PC-9 (cell line): ENCODE data around the gene MBNL2. TPM values are rescaled to one million over a fixed set of nuclear protein-coding genes. Genes with fewer than 3 reads are reported as not detected.

Experiments used
- BruUV-seq: library from RNA; stranded (reverse); fragments of 400-500 nt; replicated peaks from 2 replicates; lab custom pipeline; 2021; lab: Mats Ljungman, UMichigan
- CTCF ChIA-PET: fragments of 300-600 bp; sonication (Branson Sonifier 250); formaldehyde crosslinking; loops from one replicate; lab custom pipeline; 2022; ENCODE audit warnings: antibody characterized with exemption; lab: Charles Lee
- POLR2A ChIA-PET: fragments of 300-600 bp; sonication (Branson Sonifier 250); formaldehyde crosslinking; loops from one replicate; lab custom pipeline; 2022; ENCODE audit warnings: antibody characterized with exemption; ENCODE audit not compliant: unreplicated experiment; lab: Charles Lee
- DNase-seq, 2 experiments: peaks; one replicate each; pipeline versions ENCODE4 v3.0.0 to v3.0.0-alpha.2; 2015 to 2022; ENCODE audit warnings: mixed read lengths in 1 of 2
- H2AFZ ChIP-seq: fragments of 200-600 bp; sonication (generic); 2 replicates; pipeline ENCODE4 v1.8.1; 2017; ENCODE audit warnings: antibody characterized with exemption
- H3F3A ChIP-seq: fragments of 200-600 bp; sonication (generic); 2 replicates; pipeline ENCODE4 v1.8.1; 2017; ENCODE audit warnings: antibody characterized with exemption, mild to moderate bottlenecking, low read depth; ENCODE audit not compliant: insufficient read depth
- H3K27ac ChIP-seq: fragments of 200-600 bp; sonication (generic); 2 replicates; pipeline ENCODE4 v1.6.1; 2016; ENCODE audit warnings: mixed run types
- H3K27me3 ChIP-seq: fragments of 200-600 bp; sonication (generic); 2 replicates; pipeline ENCODE4 v1.6.1; 2016; ENCODE audit warnings: low read depth, mixed run types; ENCODE audit not compliant: insufficient read depth
- H3K36me3 ChIP-seq: fragments of 200-600 bp; sonication (generic); 2 replicates; pipeline ENCODE4 v1.6.1; 2016; ENCODE audit warnings: low read depth, mixed run types
- H3K4me1 ChIP-seq: fragments of 200-600 bp; sonication (generic); replicated peaks from 2 replicates; pipeline ENCODE4 v1.6.1; 2016; ENCODE audit warnings: mixed run types; ENCODE audit not compliant: insufficient read depth
- H3K4me2 ChIP-seq: fragments of 200-600 bp; sonication (generic); 2 replicates; pipeline ENCODE4 v1.6.1; 2017; ENCODE audit warnings: mixed run types
- H3K4me3 ChIP-seq: fragments of 200-600 bp; sonication (generic); 2 replicates; pipeline ENCODE4 v1.6.1; 2016; ENCODE audit warnings: mixed run types
- H3K79me2 ChIP-seq: fragments of 200-600 bp; sonication (generic); 2 replicates; pipeline ENCODE4 v1.6.1; 2017; ENCODE audit warnings: low read depth, mixed run types
- H3K9me2 ChIP-seq: fragments of 200-600 bp; sonication (generic); 2 replicates; pipeline ENCODE4 v1.8.1; 2017; ENCODE audit warnings: mild to moderate bottlenecking; ENCODE audit not compliant: insufficient read depth
- H3K9me3 ChIP-seq: fragments of 200-600 bp; sonication (generic); 2 replicates; pipeline ENCODE4 v1.8.1; 2016; ENCODE audit warnings: low read depth; ENCODE audit not compliant: insufficient read depth
- H4K20me1 ChIP-seq: fragments of 200-600 bp; sonication (generic); 2 replicates; pipeline ENCODE4 v1.8.1; 2017; ENCODE audit not compliant: insufficient read depth
- EZH2 ChIP-seq: fragments of 200-600 bp; sonication (generic); IDR thresholded peaks from 2 replicates; pipeline ENCODE4 v1.8.0; 2017; ENCODE audit warnings: antibody characterized with exemption, low read depth
- intact Hi-C: fragments of 100-400 bp; cut with micrococcal nuclease; formaldehyde crosslinking; loops from one replicate; pipeline ENCODE4 v1.10.0; 2022; ENCODE audit not compliant: unreplicated experiment
- total RNA-seq: library from RNA; stranded (reverse); gene quantifications from 2 replicates; pipeline ENCODE4 v1.2.3, GENCODE V29; 2021
- TF ChIP-seq, protein P1 (sequence below): fragments of 200-600 bp; sonication (generic); conservative IDR thresholded peaks from 2 replicates; pipeline ENCODE4 v1.6.1; 2017; ENCODE audit warnings: mixed run types, antibody characterized with exemption, mild to moderate bottlenecking, moderate library complexity

The MBNL2 gene
- total RNA-seq, 1 experiment from 2014 or later, result 91.3 TPM

DNA sequence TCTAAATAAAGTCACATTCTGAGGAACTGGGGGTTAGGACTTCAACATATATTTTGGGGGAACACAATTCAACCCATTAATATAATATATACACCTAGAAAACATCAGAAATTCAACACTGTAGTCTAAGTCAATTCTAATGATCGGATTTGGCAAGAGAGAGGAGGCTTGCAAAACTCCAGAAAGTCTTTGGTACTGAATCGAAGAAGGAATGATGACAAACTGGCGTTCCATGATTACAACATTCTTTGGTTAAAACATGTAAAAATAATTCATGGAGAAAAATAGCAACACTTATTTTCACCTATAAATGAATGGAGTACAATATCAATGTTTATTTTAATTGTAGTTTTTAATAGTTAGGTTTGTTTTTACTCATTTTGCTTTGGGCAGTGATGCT, 62.4 kb downstream of the MBNL2 start:
- H3K4me1 ChIP-seq, result peaks cover 22% of the 10 kb centered on the region
- H3F3A ChIP-seq, result peaks cover 17% of the 10 kb centered on the region; the same call in 1 of the 2 replicates
- H4K20me1 ChIP-seq, result peaks cover 33% of the 10 kb centered on the region
- H3K9me2 ChIP-seq, result no peaks in the 10 kb centered on the region
- intact Hi-C loops, result no loop called here
- no peak overlapping the region for H3K4me3 ChIP-seq
- H3K79me2 ChIP-seq, result peaks cover 96% of the 10 kb centered on the region
- BruUV-seq, result no TSS peak
- DNase-seq, result no peak
- peaks cover 36% of the 10 kb centered on the region for H3K36me3 ChIP-seq
- ChIA-PET CTCF (no interaction called here), POLR2A (no interaction called here)
- H2AFZ ChIP-seq, result no peak overlapping the region
- no peaks in the 10 kb centered on the region for H3K9me3 ChIP-seq
- no peaks in the 10 kb centered on the region for H3K27me3 ChIP-seq
- TF ChIP-seq, protein P1, sequence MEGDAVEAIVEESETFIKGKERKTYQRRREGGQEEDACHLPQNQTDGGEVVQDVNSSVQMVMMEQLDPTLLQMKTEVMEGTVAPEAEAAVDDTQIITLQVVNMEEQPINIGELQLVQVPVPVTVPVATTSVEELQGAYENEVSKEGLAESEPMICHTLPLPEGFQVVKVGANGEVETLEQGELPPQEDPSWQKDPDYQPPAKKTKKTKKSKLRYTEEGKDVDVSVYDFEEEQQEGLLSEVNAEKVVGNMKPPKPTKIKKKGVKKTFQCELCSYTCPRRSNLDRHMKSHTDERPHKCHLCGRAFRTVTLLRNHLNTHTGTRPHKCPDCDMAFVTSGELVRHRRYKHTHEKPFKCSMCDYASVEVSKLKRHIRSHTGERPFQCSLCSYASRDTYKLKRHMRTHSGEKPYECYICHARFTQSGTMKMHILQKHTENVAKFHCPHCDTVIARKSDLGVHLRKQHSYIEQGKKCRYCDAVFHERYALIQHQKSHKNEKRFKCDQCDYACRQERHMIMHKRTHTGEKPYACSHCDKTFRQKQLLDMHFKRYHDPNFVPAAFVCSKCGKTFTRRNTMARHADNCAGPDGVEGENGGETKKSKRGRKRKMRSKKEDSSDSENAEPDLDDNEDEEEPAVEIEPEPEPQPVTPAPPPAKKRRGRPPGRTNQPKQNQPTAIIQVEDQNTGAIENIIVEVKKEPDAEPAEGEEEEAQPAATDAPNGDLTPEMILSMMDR, result no peak
- TF ChIP-seq EZH2, result no peak
- no peak overlapping the region for H3K27ac ChIP-seq
- no peak overlapping the region for H3K4me2 ChIP-seq

DNA sequence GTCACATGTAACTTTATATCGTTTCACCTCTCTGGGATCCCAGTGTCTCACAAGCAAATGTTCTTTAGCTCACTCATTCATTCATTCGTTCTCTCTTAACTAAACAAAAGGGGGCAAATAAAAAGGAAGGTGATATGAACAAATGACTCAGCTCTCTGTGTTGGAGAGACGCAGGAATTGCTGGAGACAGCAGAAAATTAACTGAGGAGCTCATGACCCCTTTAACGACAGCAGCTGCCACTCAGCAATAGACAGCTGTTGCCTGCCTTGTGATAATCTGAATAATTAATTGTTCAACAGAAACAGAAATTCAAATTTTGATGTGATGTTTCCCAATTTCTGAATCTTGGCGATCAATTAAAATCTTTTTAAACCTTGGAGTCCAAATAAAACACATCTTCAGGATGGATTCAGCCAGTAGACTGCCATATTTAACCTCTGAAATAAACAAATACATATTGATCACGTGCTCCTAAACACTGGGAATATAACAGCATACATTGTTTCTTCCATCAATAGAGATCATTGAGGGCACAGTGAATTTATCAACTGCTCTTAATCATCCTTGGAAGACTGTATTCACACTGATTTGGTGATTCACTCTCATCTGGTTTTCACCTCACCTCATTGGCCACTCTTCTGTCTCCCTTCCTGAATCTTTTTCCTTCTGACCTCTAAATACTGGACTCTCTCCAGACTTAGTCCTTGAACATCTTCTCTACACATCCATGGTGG, 63.3 kb downstream of the MBNL2 start:
- no peak overlapping the region for H3K4me2 ChIP-seq
- no peaks in the 10 kb centered on the region for H3K27me3 ChIP-seq
- no peak for TF ChIP-seq EZH2
- TF ChIP-seq, protein P1, result no peak
- intact Hi-C loops, result no loop called here
- H3K79me2 ChIP-seq, result peaks cover 95% of the 10 kb centered on the region
- no peak for DNase-seq
- no peak overlapping the region for H3K27ac ChIP-seq
- peaks cover 35% of the 10 kb centered on the region for H3K36me3 ChIP-seq
- H3K9me3 ChIP-seq, result no peaks in the 10 kb centered on the region
- peaks cover 14% of the 10 kb centered on the region for H3K4me1 ChIP-seq
- peaks cover 15% of the 10 kb centered on the region; the same call in 1 of the 2 replicates for H3F3A ChIP-seq
- H3K4me3 ChIP-seq, result no peak overlapping the region
- no peak overlapping the region for H2AFZ ChIP-seq
- H3K9me2 ChIP-seq, result no peaks in the 10 kb centered on the region
- BruUV-seq, result no TSS peak
- CTCF ChIA-PET, result no interaction called here
- POLR2A ChIA-PET, result interaction anchor here (0.5 kb wide), 1 partner anchor 41 kb away, joined by 3 read pairs; no protein-coding TSS in a partner anchor
- H4K20me1 ChIP-seq, result peaks cover 29% of the 10 kb centered on the region

DNA sequence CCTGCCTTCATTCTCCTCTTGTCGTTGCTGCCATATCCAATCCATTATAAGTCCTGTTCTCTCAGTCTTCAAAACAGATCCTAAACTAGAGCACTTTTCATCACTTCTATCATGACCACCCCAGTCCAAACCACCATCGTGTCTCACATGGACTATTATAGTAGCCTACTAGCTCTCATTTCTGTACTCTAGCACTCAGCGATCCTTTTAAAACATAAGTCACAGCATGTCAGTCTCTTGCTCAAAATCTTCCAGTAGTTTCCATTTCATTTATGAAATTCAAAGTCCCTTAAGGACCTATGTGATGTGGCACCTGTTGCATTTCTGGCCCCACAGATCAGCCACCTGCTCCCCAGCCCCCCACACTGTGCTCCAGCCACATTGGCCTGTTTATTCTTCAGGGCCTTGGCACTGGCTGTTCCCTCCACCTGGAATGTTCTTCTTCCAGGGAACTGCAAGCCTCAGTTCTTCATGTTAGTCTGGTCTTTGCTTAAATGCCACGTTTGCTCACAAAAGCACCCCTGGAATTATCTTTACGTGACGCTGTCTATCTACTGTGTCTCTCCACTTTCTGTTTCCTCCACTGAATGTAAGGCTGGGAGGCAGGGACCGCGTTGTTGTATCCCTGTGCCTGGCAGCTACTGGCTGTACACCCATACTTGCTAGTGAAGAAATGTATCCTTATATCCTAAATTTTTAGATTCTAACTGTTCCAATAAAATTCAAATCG, 64.3 kb downstream of the MBNL2 start:
- H3K4me3 ChIP-seq, result no peak overlapping the region
- H3F3A ChIP-seq, result peaks cover 15% of the 10 kb centered on the region; the same call in 1 of the 2 replicates
- H3K4me1 ChIP-seq, result 0 out of 2 replicates have a peak, but pooled peaks cover 3% of the 10 kb centered on the region
- no peak for DNase-seq
- H3K36me3 ChIP-seq, result peaks cover 31% of the 10 kb centered on the region
- H3K9me3 ChIP-seq, result no peaks in the 10 kb centered on the region
- no peaks in the 10 kb centered on the region for H3K9me2 ChIP-seq
- no peak overlapping the region for H3K4me2 ChIP-seq
- BruUV-seq, result no TSS peak
- peaks cover 38% of the 10 kb centered on the region for H4K20me1 ChIP-seq
- H3K79me2 ChIP-seq, result peaks cover 92% of the 10 kb centered on the region
- intact Hi-C loops, result no loop called here
- TF ChIP-seq, protein P1, result no peak
- no peak for TF ChIP-seq EZH2
- H3K27me3 ChIP-seq, result no peaks in the 10 kb centered on the region
- POLR2A ChIA-PET, result no interaction called here
- CTCF ChIA-PET, result no interaction called here
- no peak overlapping the region for H3K27ac ChIP-seq
- no peak overlapping the region for H2AFZ ChIP-seq
